Endodermal cell (in vitro differentiated cells): ENCODE data around the gene GART. TPM values are rescaled to one million over a fixed set of nuclear protein-coding genes. Genes with fewer than 3 reads are reported as not detected.

Experiments used
- DNase-seq: peaks from one replicate; pipeline ENCODE4 v3.0.0-alpha.2; 2017
- H3K27ac ChIP-seq: 2 replicates; pipeline ENCODE4 v1.5.1; 2013; ENCODE audit warnings: mild to moderate bottlenecking, low read depth, low read length, moderate library complexity
- H3K27me3 ChIP-seq: 2 replicates; pipeline ENCODE4 v1.6.1; 2013; ENCODE audit warnings: mild to moderate bottlenecking, low read length, moderate library complexity; ENCODE audit not compliant: insufficient read depth, control insufficient read depth, poor library complexity, severe bottlenecking
- H3K36me3 ChIP-seq: 2 replicates; pipeline ENCODE4 v1.7.0; 2013; ENCODE audit warnings: mild to moderate bottlenecking, low read length, moderate library complexity; ENCODE audit not compliant: control insufficient read depth, insufficient read depth
- H3K4me1 ChIP-seq: one replicate; pipeline ENCODE4 v1.7.0; 2013; ENCODE audit warnings: low read length; ENCODE audit not compliant: control insufficient read depth, insufficient read depth
- H3K4me3 ChIP-seq: 2 replicates; pipeline ENCODE4 v1.5.1; 2013; ENCODE audit warnings: mild to moderate bottlenecking, low read length, moderate library complexity
- H3K9ac ChIP-seq: 2 replicates; pipeline ENCODE4 v1.6.1; 2013; ENCODE audit warnings: mild to moderate bottlenecking, low read length, moderate library complexity; ENCODE audit not compliant: poor library complexity, severe bottlenecking; ENCODE audit errors: extremely low read depth
- H3K9me3 ChIP-seq: 2 replicates; pipeline ENCODE4 v1.6.1; 2013; ENCODE audit warnings: mild to moderate bottlenecking, low read length, moderate library complexity; ENCODE audit not compliant: control insufficient read depth
- H3K27ac Mint-ChIP-seq: 2 replicates; pipeline ENCODE4 v1.8.0; 2020; ENCODE audit warnings: mixed read lengths
- H3K27me3 Mint-ChIP-seq: 2 replicates; pipeline ENCODE4 v1.8.0; 2021; ENCODE audit warnings: mild to moderate bottlenecking, mixed read lengths; ENCODE audit not compliant: insufficient read depth
- H3K36me3 Mint-ChIP-seq: 2 replicates; pipeline ENCODE4 v1.8.0; 2020; ENCODE audit warnings: low read depth, mixed read lengths
- H3K4me1 Mint-ChIP-seq: 2 replicates; pipeline ENCODE4 v1.8.0; 2020; ENCODE audit warnings: mixed read lengths
- H3K4me3 Mint-ChIP-seq: 2 replicates; pipeline ENCODE4 v1.8.0; 2020; ENCODE audit warnings: mild to moderate bottlenecking, moderate library complexity, mixed read lengths
- H3K9me3 Mint-ChIP-seq: 2 replicates; pipeline ENCODE4 v1.8.0; 2020; ENCODE audit warnings: mild to moderate bottlenecking, mixed read lengths
- CTCF ChIP-seq: fragments of 200-600 bp; sonication (generic); conservative IDR thresholded peaks from 2 replicates; pipeline ENCODE4 v1.5.0; 2021; ENCODE audit warnings: antibody characterized with exemption, mild to moderate bottlenecking
- WGBS, 2 experiments: methylation state at CpG; one replicate each; pipeline versions ENCODE4 v1.1.5 to v1.1.7; 2013; ENCODE audit warnings: missing lambda C conversion rate in 2 of 2, mixed read lengths in 1 of 2; ENCODE audit not compliant: insufficient coverage in 1 of 2, insufficient read length in 1 of 2; 5-methylcytosine and 5-hydroxymethylcytosine counted together
- total RNA-seq, 2 donors: library from RNA; stranded (reverse); fragmentation: NEBNext Ultra II Directional in 1 of 2; extraction: Animal tissue kit (Norgen Biotek cat#: 25700) in 1 of 2; gene quantifications; 2 replicates in 1 of 2; 3 replicates in 1 of 2; pipeline ENCODE4 v1.2.1, GENCODE V29; 2021

The GART gene
- total RNA-seq, 2 donors from 2014 or later = 125 to 150 TPM

DNA sequence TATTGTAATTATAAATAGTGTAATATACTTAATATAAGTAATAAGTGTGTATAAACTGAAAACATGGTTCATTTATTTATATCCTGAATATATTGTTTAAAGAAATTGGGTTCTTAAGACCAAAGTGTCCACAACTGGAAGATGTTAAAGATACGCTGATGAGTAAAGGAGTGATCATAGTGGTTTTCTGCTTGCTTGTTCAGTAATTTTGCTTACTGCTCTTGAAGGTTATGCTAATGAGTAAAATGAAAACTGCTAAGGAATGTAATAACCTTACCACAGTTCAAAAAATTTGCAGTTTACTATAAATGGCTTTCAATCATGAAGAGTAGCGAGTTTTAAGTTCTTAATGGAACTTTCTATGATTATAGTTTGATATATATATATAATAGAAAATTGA lies 24.6 kb upstream of the GART start:
- no peak overlapping the region for H3K9ac ChIP-seq
- H3K36me3 ChIP-seq = peaks cover 89% of the 10 kb centered on the region

GRCh38 chr21:33562389-33562788 lies 20.5 kb upstream of the GART start:
- 100% methylated on average over 2 of the region's 2 CpGs; no CpG with 5 or more reads in 1 of the 2 experiments for WGBS, 2 experiments
- DNase-seq = no peak
- Histone ChIP-seq H3K9me3 (no peaks in the 10 kb centered on the region), H3K9ac (no peak overlapping the region), H3K27me3 (no peaks in the 10 kb centered on the region), H3K36me3 (peaks cover 88% of the 10 kb centered on the region), H3K4me1 (no peaks in the 10 kb centered on the region), H3K27ac (no peak overlapping the region), H3K4me3 (no peak overlapping the region)
- H3K27me3 Mint-ChIP-seq = no peaks in the 10 kb centered on the region
- TF ChIP-seq CTCF = no peak
- peaks cover 58% of the 10 kb centered on the region for H3K36me3 Mint-ChIP-seq
- no peaks in the 10 kb centered on the region for H3K9me3 Mint-ChIP-seq
- peaks cover 5% of the 10 kb centered on the region for H3K4me1 Mint-ChIP-seq
- no peak overlapping the region for H3K27ac Mint-ChIP-seq
- H3K4me3 Mint-ChIP-seq = no peak overlapping the region

More for the DNA sequence above, 24.6 kb upstream of the GART start:
- Histone ChIP-seq H3K27me3 (no peaks in the 10 kb centered on the region), H3K9me3 (no peaks in the 10 kb centered on the region), H3K4me3 (no peak overlapping the region), H3K4me1 (no peaks in the 10 kb centered on the region), H3K27ac (no peak overlapping the region)
- H3K4me1 Mint-ChIP-seq = peaks cover under 1% of the 10 kb centered on the region
- no peak overlapping the region for H3K4me3 Mint-ChIP-seq
- H3K36me3 Mint-ChIP-seq = peaks cover 46% of the 10 kb centered on the region
- no peak overlapping the region for H3K27ac Mint-ChIP-seq
- TF ChIP-seq CTCF = no peak
- no peaks in the 10 kb centered on the region for H3K27me3 Mint-ChIP-seq
- 96% methylated on average over 1 of the region's 2 CpGs; no CpG with 5 or more reads in 1 of the 2 experiments for WGBS, 2 experiments
- no peak for DNase-seq
- H3K9me3 Mint-ChIP-seq = no peaks in the 10 kb centered on the region

GRCh38 chr21:33561373-33561772 lies 19.5 kb upstream of the GART start:
- Histone ChIP-seq H3K27ac (no peak overlapping the region), H3K36me3 (peaks cover 91% of the 10 kb centered on the region), H3K4me3 (no peak overlapping the region), H3K27me3 (no peaks in the 10 kb centered on the region), H3K9me3 (no peaks in the 10 kb centered on the region), H3K9ac (no peak overlapping the region), H3K4me1 (no peaks in the 10 kb centered on the region)
- no peak overlapping the region for H3K4me3 Mint-ChIP-seq
- TF ChIP-seq CTCF = no peak
- WGBS, 2 experiments = 100% methylated on average over 1 to 2 of the region's 2 CpGs
- peaks cover 5% of the 10 kb centered on the region for H3K4me1 Mint-ChIP-seq
- H3K27me3 Mint-ChIP-seq = no peaks in the 10 kb centered on the region
- H3K27ac Mint-ChIP-seq = peak overlapping the region; percentile 82
- H3K36me3 Mint-ChIP-seq = peaks cover 62% of the 10 kb centered on the region
- no peak for DNase-seq
- no peaks in the 10 kb centered on the region for H3K9me3 Mint-ChIP-seq
